ENCODE measurements around the gene CAMK2B. TPM values are rescaled to one million over a fixed set of nuclear protein-coding genes. Genes with fewer than 3 reads are reported as not detected.

Gene CAMK2B
- total RNA-seq, 1 donor from 2014 or later: 0.09 TPM

DNA sequence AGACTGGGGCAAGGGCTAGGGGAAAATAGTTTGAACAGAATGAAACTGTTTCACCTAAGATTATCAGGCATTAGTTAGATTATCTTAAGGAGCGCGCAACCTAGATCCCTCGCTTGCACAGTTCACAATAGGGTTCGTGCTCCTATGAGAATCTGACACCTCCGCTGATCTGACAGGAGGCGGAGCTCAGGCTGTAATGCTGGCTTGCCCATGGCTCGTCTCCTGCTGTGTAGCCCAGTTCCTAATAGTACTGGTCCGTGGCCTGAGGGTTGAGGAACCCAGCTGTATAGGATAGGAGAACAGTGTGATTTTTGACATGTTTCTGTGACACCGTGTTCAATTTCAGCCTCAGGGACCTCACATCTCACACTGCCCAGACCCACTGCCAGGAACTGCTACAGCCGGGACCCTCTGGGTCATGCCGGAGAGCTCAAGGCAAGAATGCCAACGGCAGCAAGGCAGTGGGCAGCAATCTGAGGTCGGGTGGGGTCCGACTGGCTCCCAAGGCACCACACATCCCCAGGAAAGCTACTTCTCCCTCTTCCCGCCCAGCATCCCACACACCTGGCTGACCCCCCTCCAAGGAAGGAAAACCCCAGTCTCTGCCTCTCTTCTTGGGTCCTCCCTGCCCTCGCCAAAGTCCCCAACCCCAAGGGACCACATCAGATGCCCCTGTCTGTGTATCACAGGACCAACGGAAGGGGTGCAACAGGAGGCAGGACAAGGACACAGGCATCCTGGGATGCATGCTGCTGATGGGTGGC is 31.7 kb downstream of the CAMK2B start:
- H3K27me3 Mint-ChIP-seq (ENCODE audit: insufficient read depth, low read depth): peaks cover 10% of the 10 kb centered on the region
- no peak overlapping the region for H3K4me3 ChIP-seq
- H3F3A ChIP-seq (ENCODE audit: low read depth): no peaks in the 10 kb centered on the region
- H2AFZ ChIP-seq (replicated peaks): no peak overlapping the region
- H3K4me1 ChIP-seq: peaks cover 6% of the 10 kb centered on the region
- H3K27ac Mint-ChIP-seq: no peak overlapping the region
- no peak overlapping the region for H3K27ac ChIP-seq
- no peaks in the 10 kb centered on the region for H3K9me3 Mint-ChIP-seq
- peaks cover 71% of the 10 kb centered on the region for H3K27me3 ChIP-seq
- no peaks in the 10 kb centered on the region for H3K79me2 ChIP-seq (ENCODE audit: low read depth)
- no peak overlapping the region for H3K4me3 Mint-ChIP-seq
- peak overlapping the region; percentile 31 for H3K4me2 ChIP-seq
- no peaks in the 10 kb centered on the region for H3K36me3 Mint-ChIP-seq
- no peaks in the 10 kb centered on the region for H3K36me3 ChIP-seq
- peaks cover 17% of the 10 kb centered on the region for H3K4me1 Mint-ChIP-seq
- no peak for TF ChIP-seq EZH2 (IDR thresholded peaks at IDR 0.05)
- TF ChIP-seq EZH2phosphoT487 (IDR thresholded peaks at IDR 0.05): no peak
- TF ChIP-seq, protein P1, sequence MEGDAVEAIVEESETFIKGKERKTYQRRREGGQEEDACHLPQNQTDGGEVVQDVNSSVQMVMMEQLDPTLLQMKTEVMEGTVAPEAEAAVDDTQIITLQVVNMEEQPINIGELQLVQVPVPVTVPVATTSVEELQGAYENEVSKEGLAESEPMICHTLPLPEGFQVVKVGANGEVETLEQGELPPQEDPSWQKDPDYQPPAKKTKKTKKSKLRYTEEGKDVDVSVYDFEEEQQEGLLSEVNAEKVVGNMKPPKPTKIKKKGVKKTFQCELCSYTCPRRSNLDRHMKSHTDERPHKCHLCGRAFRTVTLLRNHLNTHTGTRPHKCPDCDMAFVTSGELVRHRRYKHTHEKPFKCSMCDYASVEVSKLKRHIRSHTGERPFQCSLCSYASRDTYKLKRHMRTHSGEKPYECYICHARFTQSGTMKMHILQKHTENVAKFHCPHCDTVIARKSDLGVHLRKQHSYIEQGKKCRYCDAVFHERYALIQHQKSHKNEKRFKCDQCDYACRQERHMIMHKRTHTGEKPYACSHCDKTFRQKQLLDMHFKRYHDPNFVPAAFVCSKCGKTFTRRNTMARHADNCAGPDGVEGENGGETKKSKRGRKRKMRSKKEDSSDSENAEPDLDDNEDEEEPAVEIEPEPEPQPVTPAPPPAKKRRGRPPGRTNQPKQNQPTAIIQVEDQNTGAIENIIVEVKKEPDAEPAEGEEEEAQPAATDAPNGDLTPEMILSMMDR (IDR thresholded peaks at IDR 0.05): no peak
- no peak overlapping the region for H3K9ac ChIP-seq
- H4K20me1 ChIP-seq (ENCODE audit: low read depth): no peaks in the 10 kb centered on the region
- no peaks in the 10 kb centered on the region for H3K9me3 ChIP-seq (ENCODE audit: low read depth)
- peak; percentile 57 for DNase-seq (ENCODE audit: low spot score)

DNA sequence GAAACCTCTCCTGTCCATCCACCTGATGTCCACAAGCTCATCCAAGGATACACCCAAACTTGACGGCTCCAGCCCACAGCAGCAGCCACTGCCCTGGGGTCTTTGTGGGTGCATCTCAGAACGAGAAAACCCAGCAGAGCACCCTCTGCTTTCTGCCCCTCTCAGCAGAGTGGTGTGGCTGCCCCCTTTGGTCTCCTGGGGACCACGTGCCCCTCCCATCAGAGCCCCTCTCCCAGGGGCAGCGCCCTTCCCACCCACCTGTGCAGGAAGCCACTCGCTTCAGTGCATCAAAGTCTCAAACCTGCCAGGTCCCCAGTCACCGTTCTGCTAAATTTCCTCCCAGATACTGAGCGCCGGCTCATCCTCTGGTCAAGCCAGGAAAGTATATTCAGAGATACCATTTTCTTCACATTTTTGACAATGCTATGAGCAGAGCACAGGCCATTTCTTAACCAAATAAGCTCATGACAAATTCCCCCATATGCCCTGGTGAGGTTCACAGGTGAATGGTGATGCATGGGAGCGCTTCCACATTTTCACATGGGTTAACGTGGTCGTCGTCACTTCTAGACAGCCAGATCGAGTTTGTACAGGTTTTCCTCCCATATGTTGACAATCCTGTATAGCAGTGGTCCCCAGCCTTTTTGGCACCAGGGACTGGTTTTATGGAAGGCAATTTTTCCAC is 32.4 kb downstream of the CAMK2B start:
- H3K27me3 ChIP-seq: peaks cover 64% of the 10 kb centered on the region
- TF ChIP-seq, protein P1 (IDR thresholded peaks at IDR 0.05): no peak
- TF ChIP-seq EZH2phosphoT487 (IDR thresholded peaks at IDR 0.05) (no peak), EZH2 (IDR thresholded peaks at IDR 0.05) (no peak)
- no peaks in the 10 kb centered on the region for H4K20me1 ChIP-seq (ENCODE audit: low read depth)
- H3K9me3 Mint-ChIP-seq: no peaks in the 10 kb centered on the region
- peaks cover 6% of the 10 kb centered on the region for H3K4me1 ChIP-seq
- H3K4me1 Mint-ChIP-seq: peaks cover 17% of the 10 kb centered on the region
- no peaks in the 10 kb centered on the region for H3K36me3 Mint-ChIP-seq
- no peak overlapping the region for H3K27ac Mint-ChIP-seq
- no peaks in the 10 kb centered on the region for H3K9me3 ChIP-seq (ENCODE audit: low read depth)
- H3K27me3 Mint-ChIP-seq (ENCODE audit: insufficient read depth, low read depth): peaks cover 10% of the 10 kb centered on the region
- peak overlapping the region; percentile 31 for H3K4me2 ChIP-seq
- no peaks in the 10 kb centered on the region for H3K36me3 ChIP-seq
- H3K4me3 ChIP-seq: no peak overlapping the region
- H3K27ac ChIP-seq: no peak overlapping the region
- no peak overlapping the region for H3K9ac ChIP-seq
- no peak overlapping the region for H2AFZ ChIP-seq (replicated peaks)
- no peak overlapping the region for H3K4me3 Mint-ChIP-seq
- DNase-seq (ENCODE audit: low spot score): peak; percentile 1
- H3K79me2 ChIP-seq (ENCODE audit: low read depth): no peaks in the 10 kb centered on the region
- no peaks in the 10 kb centered on the region for H3F3A ChIP-seq (ENCODE audit: low read depth)

DNA sequence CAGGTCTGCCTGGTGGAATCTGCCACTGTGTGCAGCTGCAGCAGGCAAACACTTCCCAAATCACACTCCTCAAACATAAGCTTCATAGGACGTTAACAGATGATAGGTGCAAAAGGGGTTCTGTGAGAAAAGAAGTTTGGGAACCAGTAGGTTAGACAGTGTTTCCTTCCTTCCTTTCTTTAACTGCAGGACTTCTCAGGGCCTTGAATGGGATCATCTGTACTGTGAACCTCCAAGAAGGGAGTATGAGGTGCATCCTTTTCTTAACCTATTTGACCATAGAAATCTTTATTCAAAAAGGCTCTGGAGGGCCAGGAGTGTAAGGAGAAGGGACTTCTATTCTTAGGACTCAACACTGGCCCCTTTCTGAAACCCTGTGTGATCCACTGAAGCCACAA is 33.0 kb downstream of the CAMK2B start:
- Mint-ChIP-seq H3K27me3 (ENCODE audit: insufficient read depth, low read depth) (peaks cover 10% of the 10 kb centered on the region), H3K9me3 (no peaks in the 10 kb centered on the region), H3K27ac (no peak overlapping the region), H3K4me3 (no peak overlapping the region), H3K4me1 (peaks cover 17% of the 10 kb centered on the region), H3K36me3 (no peaks in the 10 kb centered on the region)
- no peak overlapping the region for H2AFZ ChIP-seq (replicated peaks)
- H3K4me3 ChIP-seq: no peak overlapping the region
- H3K4me2 ChIP-seq: no peak overlapping the region
- no peaks in the 10 kb centered on the region for H3F3A ChIP-seq (ENCODE audit: low read depth)
- no peak for DNase-seq (ENCODE audit: low spot score)
- H3K36me3 ChIP-seq: no peaks in the 10 kb centered on the region
- H3K79me2 ChIP-seq (ENCODE audit: low read depth): no peaks in the 10 kb centered on the region
- H3K9ac ChIP-seq: no peak overlapping the region
- no peaks in the 10 kb centered on the region for H3K9me3 ChIP-seq (ENCODE audit: low read depth)
- no peaks in the 10 kb centered on the region for H4K20me1 ChIP-seq (ENCODE audit: low read depth)
- peaks cover 58% of the 10 kb centered on the region for H3K27me3 ChIP-seq
- no peak overlapping the region for H3K27ac ChIP-seq
- peaks cover 6% of the 10 kb centered on the region for H3K4me1 ChIP-seq
- TF ChIP-seq EZH2phosphoT487 (IDR thresholded peaks at IDR 0.05) (no peak), EZH2 (IDR thresholded peaks at IDR 0.05) (no peak)
- TF ChIP-seq, protein P1 (IDR thresholded peaks at IDR 0.05): no peak
